HG02938 (cell line): ENCODE data around the gene CTBP2.
"Not testable (repeated sequence)": the region's sequence is repeated elsewhere in the genome, so short reads cannot be mapped to it uniquely, and the experiment has no call there.

Experiments
- ATAC-seq: cut with Tn5 transposase; IDR thresholded peaks from one replicate; pipeline ENCODE4 v1.9.1; 2021; ENCODE audit warnings: mild to moderate bottlenecking, moderate library complexity; ENCODE audit not compliant: unreplicated experiment

The CTBP2 gene

DNA sequence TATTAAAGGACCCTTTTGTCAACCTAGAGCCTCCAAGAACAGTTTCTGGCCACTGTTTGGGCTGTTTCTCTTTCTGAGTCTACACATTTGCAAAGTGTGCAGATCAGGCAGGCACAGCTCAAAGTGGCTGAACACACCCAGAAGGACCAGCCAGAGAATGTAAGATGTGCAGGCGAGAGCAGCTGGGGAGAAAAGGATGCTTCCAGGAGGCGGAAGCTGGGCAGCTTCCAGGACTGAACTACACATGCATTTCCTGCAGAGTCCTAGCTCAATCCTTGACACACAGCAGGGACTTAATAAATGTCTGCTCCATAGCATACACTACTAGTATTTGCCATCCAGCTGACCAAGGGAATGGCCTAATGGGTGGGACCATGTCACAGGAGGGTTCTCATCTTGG, 70.9 kb downstream of the CTBP2 start:
- ATAC-seq, result no peak

DNA sequence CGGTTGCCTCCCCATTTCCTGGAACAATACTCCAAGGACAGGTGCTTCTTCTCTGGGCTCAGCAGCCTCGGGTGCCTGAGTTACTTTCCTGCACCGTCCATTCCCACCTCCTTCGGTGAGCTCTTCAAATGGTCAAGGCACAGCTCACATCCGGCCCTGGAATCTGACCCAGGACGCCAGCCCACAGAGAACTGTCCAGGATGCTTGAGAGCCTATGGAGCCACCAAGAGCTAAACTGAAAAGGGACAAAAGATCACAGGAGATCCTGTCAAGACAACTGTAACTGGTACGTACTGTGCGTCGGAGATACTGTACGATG, 72.5 kb downstream of the CTBP2 start:
- ATAC-seq, result no peak

DNA sequence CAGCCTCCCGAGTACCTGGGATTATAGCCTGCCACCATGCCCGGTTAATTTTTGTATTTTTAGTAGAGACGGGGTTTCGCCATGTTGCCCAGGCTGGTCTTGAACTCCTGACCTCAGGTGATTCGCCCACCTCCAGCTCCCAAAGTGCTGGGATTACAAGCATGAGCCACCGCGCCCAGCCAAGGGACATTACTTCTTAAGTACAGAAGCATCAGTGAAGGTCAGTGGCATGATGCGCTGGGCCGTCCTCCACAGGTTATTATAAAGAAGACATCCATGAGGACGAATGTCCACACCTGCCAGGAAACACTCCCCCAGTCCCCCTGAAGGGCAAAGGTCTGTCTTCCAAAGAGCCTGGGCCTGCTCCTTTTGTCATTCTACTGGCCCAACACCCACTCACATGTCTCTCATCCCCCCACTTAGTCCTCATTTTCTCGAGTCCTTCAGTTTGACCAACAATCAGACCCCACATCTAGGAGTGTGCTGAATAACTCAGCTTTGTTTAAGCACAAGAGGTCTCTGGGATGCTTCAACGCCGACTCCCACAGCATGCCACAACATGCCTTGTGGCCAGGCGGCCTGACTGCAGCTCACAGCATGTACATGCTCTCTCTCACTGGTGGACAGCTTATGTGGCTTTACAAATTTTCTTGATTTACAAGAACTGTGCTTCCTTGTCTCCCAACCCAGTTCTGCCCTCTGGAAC, 73.0 kb downstream of the CTBP2 start:
- no peak for ATAC-seq

DNA sequence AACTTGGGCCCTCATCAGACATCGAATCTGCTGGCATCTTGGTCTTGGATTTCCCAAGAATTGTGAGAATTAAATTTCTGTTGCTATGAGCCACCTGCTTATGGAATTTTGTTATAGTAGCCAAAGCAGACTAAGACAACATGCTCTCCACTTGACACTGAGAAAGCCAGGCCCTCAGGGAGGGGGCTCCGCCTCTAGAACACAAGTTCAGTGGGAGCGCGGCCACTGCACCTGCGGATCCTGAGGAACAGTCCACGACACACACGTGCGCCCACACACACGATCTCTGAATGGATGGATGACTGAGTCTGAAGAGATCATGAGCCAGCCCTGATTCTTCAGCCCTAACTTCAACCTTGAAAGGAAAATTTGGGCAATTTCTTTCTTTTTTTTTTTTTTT, 73.7 kb downstream of the CTBP2 start:
- no peak for ATAC-seq

DNA sequence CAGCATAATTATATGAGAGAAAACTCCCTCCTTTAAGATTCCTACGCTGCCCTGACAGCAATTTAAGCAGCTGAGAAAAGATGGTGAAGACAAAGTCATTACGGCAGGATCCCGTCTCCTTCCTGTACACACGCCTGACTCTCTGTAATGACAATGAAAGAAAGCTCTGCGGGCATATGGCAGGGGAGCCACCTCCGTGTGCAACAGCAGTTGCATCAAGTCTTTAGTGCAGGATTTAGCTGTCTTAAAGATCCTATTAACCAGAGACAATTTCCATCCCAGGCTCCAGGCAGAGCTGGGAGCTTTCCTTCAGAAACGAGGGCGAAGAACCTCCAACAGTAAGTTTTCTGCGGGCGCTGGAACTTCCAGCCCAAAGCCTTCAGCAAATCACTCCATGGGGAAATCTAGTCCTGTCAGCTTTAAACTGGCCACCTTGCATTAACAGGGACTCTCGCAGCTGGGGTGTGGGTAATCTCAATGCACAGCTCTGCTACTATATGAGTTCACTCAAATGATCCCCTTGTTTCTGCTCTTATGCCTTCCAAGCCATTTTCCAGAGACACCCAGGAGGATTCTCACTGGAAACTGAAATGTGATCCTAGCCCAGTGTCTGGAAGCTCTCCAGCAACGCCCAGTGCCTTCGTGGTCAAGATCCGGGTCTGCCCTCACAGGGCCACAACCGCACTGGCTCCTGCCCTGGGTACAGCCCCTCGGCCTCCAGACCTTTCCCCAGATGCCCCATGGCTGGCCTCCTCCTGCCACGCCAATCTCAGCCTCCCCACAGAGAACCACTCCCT, 74.9 kb downstream of the CTBP2 start:
- ATAC-seq, result no peak

DNA sequence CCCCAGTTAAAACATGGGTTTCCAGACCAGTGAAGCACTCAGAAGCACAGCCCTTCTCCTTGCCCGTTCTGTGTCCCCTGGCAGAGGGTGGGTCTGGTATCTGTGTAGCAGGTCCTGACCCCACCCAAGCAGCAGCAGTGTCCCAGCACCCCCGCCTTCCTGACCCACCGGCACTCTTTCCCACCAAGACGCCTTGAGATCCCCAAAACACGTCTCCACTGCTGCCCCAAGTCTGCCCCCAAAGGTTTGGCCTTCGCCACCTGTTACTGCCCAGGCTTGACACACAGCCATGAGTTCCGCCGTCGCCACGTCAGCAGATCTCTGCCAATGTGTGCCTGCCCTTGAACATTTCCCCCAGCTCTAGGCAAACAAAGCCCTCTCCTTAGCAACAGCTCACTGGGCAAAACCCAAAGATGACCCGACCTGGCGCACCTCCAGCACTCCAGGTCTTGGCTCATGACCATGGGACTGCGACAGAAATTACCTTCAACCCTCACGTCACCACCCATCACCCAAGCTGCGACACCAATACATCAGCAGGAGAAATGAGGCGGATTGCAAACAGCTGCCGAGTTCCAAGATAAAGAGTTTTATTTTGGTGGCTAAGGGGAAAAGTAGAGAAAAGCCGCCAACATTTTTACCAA, 75.6 kb downstream of the CTBP2 start:
- no peak for ATAC-seq

DNA sequence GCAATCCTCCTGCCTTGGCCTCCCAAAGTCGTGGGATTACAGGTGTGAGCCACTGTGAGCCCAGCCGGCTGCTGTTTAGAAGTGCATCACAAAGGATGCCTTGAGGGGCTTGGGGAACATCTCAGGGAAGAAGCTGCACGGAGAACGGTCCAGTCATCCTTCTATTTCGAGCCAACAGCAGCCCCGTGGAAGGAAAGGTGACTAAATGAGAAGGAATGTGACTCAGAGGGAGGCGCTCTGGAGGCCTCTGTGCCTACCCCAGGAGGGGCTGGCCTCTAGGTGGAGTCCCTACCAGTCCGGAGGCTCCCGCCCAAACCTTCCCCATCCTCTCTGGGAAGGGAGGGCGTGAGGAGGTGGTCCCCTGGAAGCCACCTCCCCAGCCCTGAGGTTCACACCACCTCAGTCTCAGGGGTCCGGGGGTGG, 76.2 kb downstream of the CTBP2 start:
- no peak for ATAC-seq

DNA sequence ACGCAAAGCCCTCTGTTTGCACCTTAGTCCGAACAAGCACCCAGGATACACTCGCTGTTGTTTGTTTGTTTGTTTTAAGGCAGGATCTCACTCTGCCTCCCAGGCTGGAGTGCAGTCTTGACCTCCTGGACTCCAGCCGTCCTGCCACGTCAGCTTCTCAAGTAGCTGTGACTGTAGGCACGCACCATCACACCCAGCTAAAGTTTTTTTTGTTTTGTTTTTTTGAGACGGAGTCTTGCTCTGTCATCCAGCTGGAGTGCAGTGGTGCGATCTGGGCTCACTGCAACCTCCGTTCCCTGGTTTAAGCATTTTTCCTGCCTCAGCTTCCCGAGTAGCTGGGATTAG, 76.8 kb downstream of the CTBP2 start:
- ATAC-seq, result no peak

DNA sequence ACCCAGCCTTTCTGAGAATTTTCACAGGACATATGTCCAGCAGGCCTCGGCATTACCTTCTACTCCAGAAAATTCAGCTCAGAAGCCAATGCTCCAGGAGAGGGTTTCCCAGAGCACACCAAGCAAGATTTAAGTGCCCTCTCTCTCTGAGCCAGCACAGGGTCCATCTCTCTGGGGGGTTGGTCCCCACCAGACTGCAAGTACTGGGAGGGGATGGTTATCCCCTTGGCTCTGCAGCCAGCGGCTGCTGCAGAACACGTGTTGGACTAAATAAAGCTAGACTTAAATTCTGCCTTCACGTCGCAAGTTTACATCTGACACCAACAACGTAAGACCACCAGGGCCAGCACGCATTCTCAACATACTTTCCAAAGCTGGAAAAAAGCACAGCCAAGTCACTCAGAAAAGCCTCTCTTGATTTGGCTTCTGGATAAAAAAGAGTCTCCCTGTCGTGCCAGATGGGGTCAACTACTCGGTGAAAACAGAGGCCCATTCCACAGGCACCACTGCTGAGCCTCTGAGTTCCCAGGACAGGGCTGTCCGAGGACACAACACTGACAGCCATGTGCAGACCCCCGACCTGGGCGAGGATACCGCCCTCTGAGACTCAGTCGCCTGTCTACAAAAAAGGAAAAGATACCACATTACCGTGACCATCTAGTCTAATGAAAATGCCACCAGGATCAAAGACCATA, 77.3 kb downstream of the CTBP2 start:
- no peak for ATAC-seq

DNA sequence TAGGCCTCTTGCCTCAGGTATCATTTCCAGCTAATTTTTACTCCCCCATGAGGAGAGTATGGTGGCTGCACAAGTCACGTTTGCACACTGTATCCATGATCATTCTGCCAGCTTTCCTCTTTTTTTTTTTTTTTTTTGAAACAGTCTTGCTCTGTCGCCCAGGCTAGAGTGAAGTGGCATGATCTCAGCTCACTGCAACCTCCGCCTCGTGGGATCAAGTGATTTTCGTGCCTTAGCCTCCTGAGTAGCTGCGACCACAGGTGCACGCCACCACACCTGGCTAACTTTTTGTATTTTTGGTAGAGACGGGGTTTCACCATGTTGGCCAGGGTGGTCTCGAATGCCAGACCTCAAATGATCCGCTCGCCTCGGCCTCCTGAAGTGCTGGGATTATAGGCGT, 77.9 kb downstream of the CTBP2 start:
- ATAC-seq, result not testable (repeated sequence)

DNA sequence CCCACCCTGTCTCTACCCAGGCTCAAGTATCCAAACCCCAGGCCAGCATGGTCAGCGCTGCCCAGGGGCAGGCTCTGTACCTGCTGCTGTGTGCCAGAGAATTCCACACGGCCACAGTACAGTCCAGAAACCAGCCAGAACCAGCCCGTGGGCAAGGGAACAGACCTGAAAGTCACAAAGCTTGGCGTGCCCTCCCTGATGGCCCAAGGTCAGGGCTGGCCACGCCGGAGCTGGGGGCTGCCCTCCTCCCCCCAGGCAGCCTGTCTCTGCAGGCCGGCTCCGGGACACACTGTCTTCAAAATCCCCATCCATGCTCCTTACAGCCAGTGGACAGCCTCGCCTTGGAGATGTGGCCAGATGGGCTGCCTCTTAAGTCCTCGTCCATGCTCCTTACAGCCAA, 78.4 kb downstream of the CTBP2 start:
- ATAC-seq, result no peak

DNA sequence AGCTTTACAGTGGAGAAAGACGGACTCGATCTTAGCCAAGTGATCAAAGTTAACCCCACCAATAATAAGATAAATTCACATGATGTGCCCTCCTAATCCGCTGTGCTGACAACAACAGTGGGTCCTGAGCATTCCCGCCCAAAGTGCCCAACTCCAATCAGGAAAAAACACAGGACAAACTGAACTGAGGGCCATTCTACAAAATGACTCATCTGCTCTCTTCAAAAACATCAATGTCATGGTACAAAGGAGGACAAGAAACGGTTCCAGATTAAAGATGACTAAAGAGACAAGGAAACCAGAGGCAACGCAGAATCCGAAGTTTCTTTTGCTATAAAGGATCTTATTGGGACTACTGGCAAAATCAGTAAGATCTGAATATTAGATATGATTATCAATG, 79.4 kb downstream of the CTBP2 start:
- no peak for ATAC-seq

DNA sequence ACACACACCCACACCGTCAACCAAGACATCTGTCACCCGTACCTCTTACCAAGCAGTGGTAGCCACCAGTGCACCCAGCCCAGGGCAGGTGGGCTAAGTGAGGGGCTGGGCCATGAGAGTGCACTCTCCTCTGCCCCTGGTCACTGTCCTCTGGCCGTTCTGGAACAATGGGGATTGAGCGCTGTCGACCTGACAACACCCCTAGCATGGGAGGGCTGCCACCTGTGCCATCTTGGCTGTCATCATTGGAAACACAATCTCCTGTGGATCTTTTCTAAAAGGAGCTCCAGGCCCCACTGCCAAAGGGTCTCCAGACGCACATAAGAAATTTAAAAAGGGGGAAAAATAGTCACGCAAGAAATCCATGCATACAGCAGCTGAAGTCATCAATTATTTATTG, 80.1 kb downstream of the CTBP2 start:
- ATAC-seq, result no peak

DNA sequence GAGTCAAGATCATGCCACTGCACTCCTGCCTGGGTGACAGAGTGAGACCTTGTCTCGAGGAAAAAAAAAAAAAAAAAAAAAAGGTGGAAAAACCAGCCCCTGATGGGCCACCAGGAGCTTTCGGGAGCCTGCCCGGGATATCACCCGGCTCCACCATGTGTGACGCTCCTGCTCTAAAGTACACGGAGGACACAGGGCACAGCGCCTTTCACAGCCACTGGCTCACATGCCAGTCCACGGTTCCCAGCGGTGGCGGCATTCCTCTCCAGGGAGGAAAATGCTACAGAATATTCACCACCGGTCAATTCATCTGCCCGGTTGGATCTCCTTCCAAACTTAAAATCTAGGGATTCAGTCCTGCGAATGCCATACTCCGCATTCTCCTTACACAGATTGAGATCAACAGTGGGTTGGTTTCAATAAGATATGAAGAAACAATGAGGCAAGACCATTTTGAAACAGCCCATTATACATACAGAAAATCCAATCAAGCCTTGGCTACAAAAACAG, 81.2 kb downstream of the CTBP2 start:
- ATAC-seq, result no peak

DNA sequence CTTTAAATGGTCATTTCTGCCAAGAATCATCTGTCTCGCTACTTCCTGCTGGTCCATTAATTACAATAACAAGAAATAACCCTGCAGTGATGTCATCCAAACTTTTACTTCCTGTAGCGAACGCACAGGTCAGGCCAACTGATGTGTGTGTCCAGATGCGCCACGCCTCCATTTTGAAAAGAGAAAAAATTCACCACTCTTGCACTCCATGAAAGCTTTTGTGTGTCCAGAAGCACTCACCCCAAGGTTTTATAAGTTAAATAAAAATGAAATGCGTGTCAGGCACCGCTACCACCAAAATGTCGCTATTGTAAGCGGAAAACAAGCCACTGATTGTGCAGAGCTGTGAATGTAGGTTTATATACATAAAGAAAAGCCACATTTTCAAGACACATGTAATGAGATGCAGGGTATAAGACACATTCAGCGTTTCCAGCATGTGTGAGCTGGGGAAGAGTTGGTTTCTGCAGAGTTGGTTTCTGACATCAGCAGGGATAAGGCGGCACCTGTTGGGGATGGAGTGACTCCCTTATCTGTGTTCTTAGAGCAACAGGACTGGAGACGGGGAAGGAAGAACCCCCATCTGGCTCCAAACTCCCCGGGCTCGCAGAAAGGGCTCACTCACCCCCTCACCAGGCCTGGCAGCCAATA, 83.3 kb downstream of the CTBP2 start:
- no peak for ATAC-seq

DNA sequence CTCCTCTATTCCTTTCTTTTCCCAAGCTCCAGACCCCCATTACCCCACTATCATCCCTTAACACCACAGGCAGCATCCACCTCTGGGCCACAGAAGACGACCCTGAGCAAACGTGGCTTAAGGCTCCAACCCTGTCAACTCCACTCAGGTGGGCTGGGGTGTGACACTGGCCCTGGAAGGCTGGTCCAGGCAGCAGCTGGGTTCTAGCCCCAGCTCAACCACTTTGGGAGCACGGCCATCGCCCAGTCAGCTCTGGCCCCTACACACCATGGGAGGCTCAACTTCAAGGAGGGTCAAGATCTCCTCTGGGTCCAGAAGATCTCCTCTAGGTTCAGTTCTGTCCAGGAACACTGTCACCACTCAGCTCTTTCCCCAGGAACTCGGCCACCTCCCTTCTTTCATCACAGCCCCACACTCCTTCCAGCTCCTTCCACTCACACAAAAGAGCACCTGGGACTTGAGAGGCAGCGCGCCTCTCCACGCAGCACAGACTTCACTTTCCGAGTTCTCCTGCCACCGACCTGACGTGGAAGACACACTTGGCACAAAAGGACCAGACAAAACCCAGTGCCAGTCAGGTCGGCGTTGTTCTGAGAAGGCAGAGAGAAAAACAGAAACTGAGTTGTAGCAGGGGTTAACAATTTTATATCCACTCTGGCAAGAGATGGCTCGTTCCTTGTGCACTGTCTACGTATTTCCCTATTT, 84.1 kb downstream of the CTBP2 start:
- ATAC-seq, result no peak

DNA sequence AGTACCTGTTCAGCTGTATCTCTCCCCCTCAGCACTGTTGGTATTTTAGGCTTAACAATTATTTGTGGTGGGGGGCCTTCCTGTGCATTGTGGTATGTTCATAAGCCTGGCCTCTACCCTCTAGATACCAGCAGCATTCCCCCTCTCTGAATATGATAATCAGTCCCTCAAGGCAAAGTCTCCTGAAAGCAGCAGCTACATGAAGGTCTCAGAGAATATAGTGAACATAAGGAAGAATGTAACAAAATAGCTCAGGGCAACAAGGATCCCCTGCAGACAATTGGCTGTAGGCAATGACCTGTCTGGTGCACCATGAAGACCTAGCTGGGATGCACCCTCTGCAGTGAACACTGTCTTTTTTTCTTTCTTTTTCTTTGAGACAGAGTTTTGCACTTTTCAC, 86.4 kb downstream of the CTBP2 start:
- no peak for ATAC-seq

DNA sequence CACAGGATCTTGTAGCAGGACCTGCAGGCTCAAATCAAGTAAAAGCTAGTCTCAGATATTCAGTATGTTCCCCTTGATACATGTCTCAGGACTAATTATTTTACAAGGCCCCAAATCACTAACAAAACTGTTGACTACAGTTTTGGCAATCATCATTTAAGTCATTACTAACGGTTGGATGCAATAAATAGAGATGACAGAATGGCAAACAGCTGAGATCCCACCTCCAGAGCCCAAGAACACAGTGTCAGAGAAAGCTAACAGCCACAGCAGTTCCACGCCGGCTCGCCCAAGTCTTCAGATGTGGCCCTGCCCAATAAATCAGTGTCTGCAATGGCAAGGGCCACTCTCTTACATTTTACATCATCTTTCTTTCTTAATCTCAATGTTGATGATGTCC, 87.6 kb downstream of the CTBP2 start:
- ATAC-seq, result no peak

DNA sequence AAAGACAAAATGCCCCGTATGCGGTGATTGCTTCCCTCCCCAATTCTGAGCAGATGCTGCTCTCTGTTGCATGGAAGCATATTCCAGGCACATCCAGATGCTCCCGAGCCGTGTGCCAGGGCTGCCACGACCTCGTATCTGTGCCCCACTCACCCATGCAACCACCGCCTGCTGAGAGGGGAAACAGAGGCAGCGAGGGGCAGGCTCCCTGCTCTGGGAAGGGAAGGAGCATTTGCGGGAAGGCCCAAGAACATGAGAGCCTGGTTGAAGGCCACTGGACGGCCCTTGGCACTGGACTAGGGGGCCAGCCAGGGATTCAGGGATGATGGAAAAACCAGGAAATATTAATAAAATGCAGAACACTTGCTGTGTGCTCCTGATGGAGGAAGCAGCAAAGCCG, 89.4 kb downstream of the CTBP2 start:
- ATAC-seq, result no peak

DNA sequence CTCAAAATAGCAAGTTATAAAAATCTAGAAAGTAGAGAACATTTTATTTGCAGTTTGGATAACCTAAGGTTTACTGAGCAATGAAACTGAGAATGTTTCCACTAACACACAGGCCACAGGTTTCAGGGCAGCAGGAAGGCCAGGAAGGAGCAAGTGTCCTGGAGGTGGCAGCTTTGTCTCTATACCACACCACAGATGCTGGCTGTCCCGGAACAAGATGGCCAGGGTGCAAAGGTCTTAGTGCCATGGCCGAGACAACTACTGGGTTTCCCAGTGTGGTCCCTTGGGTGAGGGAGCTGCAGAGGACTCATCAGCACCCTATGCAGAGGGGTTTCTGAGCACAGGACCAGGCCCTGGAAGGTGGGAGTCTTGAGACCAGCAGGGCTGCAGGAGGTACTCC, 92.0 kb downstream of the CTBP2 start:
- ATAC-seq, result no peak
